ENCODE measurements around the gene PLXNA4.

Gene PLXNA4

DNA sequence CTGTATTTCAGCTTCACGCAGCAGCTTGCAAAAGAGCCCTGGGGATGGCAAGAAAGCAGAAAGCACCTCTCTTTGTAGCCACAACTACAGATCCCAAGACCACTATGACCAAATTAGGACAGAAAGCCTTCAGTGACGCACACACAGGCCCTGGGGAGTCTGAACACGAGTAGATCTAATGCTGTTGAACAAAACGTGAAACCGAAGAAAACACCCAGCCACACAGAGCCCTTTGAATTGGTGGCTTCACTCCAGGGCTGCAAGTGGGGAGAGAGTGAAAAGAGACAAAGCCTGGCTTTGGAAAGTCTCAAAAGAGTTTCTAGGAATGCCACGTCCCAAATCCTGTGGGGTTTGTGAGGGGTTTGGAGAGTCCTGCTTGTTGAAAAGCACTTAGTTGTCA, 28.4 kb downstream of the PLXNA4 start:
- in situ Hi-C loops (cut with MboI; ENCODE audit: low sequenced_read_pairs) = no loop called here

DNA sequence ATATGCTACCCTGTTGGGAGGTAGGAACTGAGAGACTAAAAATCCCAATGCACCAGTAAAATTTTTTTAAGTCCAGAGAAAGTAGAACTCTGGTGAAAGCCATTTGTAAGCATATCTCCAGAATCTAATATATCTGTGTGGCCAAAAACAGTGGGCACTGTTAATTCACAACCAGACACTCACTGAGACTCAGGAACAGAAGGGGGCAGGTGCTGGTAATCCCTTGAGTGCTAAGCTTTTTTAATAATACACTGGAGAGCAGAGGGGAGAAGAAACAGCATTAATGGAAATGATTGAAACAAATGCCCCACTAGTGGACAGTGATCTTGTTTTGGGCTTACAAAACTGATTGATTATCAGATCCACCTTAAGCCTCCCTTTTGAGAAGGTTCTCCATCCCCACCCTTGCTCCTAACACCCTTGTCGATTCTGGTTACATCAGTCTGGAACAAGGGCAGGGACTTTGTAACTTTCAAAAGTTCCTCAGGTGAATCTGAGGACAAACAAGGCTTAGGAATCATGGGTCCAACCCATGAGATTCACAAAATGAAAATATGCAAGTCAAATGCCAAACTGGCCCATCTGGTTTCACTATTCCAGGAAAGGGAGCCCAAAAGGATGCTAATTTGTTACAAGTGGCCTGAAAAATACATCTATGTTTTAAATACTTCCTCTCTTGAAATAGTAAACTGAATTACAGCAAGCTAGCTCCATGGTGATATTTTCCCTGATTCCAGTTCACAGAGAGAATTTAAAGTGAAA, 29.7 kb downstream of the PLXNA4 start:
- Histone ChIP-seq H3K27me3 (ENCODE audit: low read depth) (no peaks in the 10 kb centered on the region), H3K4me3 (no peak overlapping the region), H3K4me1 (no peaks in the 10 kb centered on the region), H3K36me3 (replicated peaks) (no peaks in the 10 kb centered on the region), H3K9me3 (no peaks in the 10 kb centered on the region)
- DNase-seq (ENCODE audit: low spot score in 2 of 2) = no peak
- in situ Hi-C loops (cut with MboI; ENCODE audit: low sequenced_read_pairs) = no loop called here

More for the DNA sequence above, 28.4 kb downstream of the PLXNA4 start:
- Histone ChIP-seq H3K36me3 (replicated peaks) (no peaks in the 10 kb centered on the region), H3K9me3 (no peaks in the 10 kb centered on the region), H3K4me3 (no peak overlapping the region), H3K27me3 (ENCODE audit: low read depth) (no peaks in the 10 kb centered on the region), H3K4me1 (no peaks in the 10 kb centered on the region)
- no peak for DNase-seq (ENCODE audit: low spot score in 2 of 2)

- in situ Hi-C loops (cut with MboI; ENCODE audit: low sequenced_read_pairs) = no loop called here
- DNase-seq (ENCODE audit: low spot score in 2 of 2) = no peak
Observed at GRCh38 chr7:132545756-132546155, 30.5 kb downstream of the PLXNA4 start.

GRCh38 chr7:132544999-132545398, 31.3 kb downstream of the PLXNA4 start:
- Histone ChIP-seq H3K4me3 (no peak overlapping the region), H3K36me3 (replicated peaks) (no peaks in the 10 kb centered on the region), H3K4me1 (no peaks in the 10 kb centered on the region), H3K27me3 (ENCODE audit: low read depth) (no peaks in the 10 kb centered on the region), H3K9me3 (no peaks in the 10 kb centered on the region)
- in situ Hi-C loops (cut with MboI; ENCODE audit: low sequenced_read_pairs) = no loop called here
- DNase-seq (ENCODE audit: low spot score in 2 of 2) = no peak

More at GRCh38 chr7:132545756-132546155, 30.5 kb downstream of the PLXNA4 start:
- no peaks in the 10 kb centered on the region for H3K36me3 ChIP-seq (replicated peaks)
- H3K9me3 ChIP-seq = no peaks in the 10 kb centered on the region
- no peaks in the 10 kb centered on the region for H3K27me3 ChIP-seq (ENCODE audit: low read depth)
- H3K4me3 ChIP-seq = no peak overlapping the region
- no peaks in the 10 kb centered on the region for H3K4me1 ChIP-seq

GRCh38 chr7:132544025-132544424, 32.2 kb downstream of the PLXNA4 start:
- H3K4me1 ChIP-seq = no peaks in the 10 kb centered on the region
- H3K36me3 ChIP-seq (replicated peaks) = no peaks in the 10 kb centered on the region
- no peak overlapping the region for H3K4me3 ChIP-seq
- in situ Hi-C loops (cut with MboI; ENCODE audit: low sequenced_read_pairs) = no loop called here
- no peaks in the 10 kb centered on the region for H3K9me3 ChIP-seq
- no peak for DNase-seq (ENCODE audit: low spot score in 2 of 2)
- H3K27me3 ChIP-seq (ENCODE audit: low read depth) = no peaks in the 10 kb centered on the region

DNA sequence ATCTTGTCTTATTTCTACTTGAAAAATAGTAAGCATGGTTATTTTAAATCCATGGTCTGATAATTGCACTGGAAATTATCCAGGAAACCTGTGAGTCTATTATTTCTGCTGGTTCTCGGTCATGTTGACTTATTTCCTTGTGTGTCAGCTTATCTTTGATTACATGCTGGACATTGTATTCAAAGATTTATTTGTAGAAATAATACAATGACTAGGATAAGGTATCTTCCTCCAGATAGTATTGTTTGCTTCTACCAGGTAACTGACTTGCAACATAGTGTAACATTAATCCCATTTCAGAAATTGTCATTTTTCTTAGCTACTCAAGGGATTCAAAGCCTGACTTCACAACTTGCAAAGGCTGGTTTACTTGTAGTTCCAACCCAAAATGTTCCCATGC, 33.4 kb downstream of the PLXNA4 start:
- Histone ChIP-seq H3K9me3 (no peaks in the 10 kb centered on the region), H3K36me3 (replicated peaks) (no peaks in the 10 kb centered on the region), H3K4me3 (no peak overlapping the region), H3K4me1 (no peaks in the 10 kb centered on the region), H3K27me3 (ENCODE audit: low read depth) (no peaks in the 10 kb centered on the region)
- no peak for DNase-seq (ENCODE audit: low spot score in 2 of 2)
- in situ Hi-C loops (cut with MboI; ENCODE audit: low sequenced_read_pairs) = no loop called here

DNA sequence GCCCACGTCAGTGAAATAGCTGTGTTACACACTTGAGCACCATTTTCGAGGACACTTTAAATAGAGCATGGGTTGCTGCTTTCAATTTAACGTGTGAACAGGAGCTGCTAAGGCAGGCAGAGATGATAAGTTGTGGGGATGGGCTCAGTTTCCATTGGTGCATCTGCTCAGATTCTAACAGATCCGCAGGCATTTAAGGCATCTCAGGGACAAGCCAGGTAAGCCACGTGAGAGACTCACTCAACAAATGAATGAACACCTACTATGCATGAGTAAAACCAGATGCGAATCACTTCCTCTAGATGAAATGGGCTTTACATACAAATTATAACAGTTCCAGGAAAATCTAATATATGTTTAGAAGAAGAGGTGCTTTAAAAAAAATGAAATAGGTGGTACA, 34.6 kb downstream of the PLXNA4 start:
- Histone ChIP-seq H3K27me3 (ENCODE audit: low read depth) (no peaks in the 10 kb centered on the region), H3K9me3 (no peaks in the 10 kb centered on the region), H3K36me3 (replicated peaks) (no peaks in the 10 kb centered on the region), H3K4me1 (no peaks in the 10 kb centered on the region), H3K4me3 (no peak overlapping the region)
- in situ Hi-C loops (cut with MboI; ENCODE audit: low sequenced_read_pairs) = no loop called here
- no peak for DNase-seq (ENCODE audit: low spot score in 2 of 2)

DNA sequence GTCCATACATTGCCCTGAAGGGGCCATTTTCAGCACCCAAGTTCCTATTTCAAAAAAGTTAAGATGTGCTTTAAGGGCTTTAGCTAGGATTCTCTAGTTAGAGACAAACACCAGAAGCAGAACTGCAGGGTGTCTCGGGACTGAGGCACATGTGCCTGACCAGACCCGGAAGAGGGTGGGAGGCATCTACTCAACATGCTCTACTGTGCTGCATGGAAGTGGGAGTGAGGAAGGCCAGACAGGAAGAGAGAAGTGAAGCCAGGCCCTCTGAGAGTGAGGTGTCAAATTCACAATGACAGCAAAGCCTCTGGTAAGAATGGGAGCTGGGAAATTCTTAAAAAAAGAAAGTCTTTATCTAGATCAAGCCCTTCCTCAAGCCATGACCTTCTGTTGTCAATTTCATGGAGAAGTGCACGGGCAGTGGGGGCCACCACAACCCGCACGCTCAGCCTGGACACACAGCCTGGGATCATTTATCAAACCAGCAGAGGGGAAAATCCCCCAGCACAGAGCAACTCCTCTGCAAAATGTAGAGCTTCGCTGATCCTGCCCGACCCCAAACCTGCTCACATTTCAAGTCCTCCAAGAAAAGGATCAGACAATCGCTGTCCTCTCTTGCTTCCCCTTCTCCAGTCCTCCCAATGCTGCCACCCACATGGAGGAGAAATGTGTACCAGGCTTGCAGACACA, 38.7 kb downstream of the PLXNA4 start:
- no peaks in the 10 kb centered on the region for H3K27me3 ChIP-seq (ENCODE audit: low read depth)
- H3K36me3 ChIP-seq (replicated peaks) = no peaks in the 10 kb centered on the region
- H3K4me3 ChIP-seq = no peak overlapping the region
- no peak for DNase-seq (ENCODE audit: low spot score in 2 of 2)
- no peaks in the 10 kb centered on the region for H3K9me3 ChIP-seq
- no peaks in the 10 kb centered on the region for H3K4me1 ChIP-seq
- in situ Hi-C loops (cut with MboI; ENCODE audit: low sequenced_read_pairs) = no loop called here

DNA sequence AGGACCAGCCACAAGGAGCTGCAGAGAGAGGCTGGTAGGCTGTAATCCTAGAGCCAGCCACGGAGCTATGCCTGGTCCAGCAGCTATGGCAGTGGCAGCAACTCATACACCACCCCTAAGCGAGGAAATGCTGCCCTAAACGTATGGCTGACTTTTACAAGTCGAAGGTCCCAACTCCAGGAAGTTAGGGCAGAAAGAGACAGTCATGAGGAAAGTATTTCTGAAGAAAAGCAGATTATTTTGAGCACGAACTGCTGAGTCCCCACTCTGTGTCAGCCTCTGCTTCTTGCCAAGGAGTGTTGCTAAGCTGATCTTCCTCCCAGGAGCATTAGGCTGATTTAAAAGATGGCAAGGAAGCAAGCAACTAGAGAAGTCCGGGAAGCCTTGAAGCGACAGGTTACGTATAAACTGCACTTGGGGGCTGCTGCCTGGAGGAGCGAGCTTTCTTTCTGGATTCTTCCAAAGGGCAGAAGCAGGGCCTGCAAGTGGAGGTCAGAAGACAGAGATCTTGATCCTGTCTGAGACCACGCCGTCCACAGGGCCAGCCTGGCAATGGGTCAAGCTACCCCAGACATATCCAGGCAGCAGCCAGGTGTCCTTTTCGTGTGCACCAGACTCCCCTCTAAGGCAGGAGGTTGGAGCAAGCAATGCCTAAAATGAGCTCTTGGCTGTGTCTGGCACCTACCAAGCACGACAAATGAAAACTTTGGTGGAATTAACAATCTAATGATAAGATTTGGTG, 39.4 kb downstream of the PLXNA4 start:
- no peak for DNase-seq (ENCODE audit: low spot score in 2 of 2)
- H3K4me1 ChIP-seq = no peaks in the 10 kb centered on the region
- H3K27me3 ChIP-seq (ENCODE audit: low read depth) = 0 out of 2 replicates have a peak, but pooled peaks cover 2% of the 10 kb centered on the region
- no peak overlapping the region for H3K4me3 ChIP-seq
- H3K36me3 ChIP-seq (replicated peaks) = no peaks in the 10 kb centered on the region
- no peaks in the 10 kb centered on the region for H3K9me3 ChIP-seq
- in situ Hi-C loops (cut with MboI; ENCODE audit: low sequenced_read_pairs) = no loop called here

DNA sequence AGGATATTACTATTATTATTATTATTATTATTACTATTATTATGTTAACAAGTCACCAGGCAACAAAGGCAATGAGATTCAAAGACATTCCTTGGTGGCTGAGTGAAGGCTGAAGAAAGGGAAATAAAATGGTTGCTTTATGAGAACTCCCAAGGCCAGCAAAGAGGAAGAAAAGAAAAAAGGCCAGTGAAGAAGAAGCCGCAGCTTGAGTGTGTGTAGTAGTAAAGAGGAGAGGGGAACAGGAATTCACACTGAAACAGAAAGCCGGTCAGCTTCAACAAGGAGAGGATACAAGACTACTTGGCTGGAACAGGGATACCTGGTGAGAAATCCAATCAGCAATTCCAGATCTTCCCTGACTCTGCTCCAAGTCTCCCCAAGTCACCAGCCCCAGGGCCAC, 42.4 kb downstream of the PLXNA4 start:
- H3K4me3 ChIP-seq = no peak overlapping the region
- H3K4me1 ChIP-seq = no peaks in the 10 kb centered on the region
- DNase-seq (ENCODE audit: low spot score in 2 of 2) = no peak
- H3K9me3 ChIP-seq = no peaks in the 10 kb centered on the region
- 0 out of 2 replicates have a peak, but pooled peaks cover 5% of the 10 kb centered on the region for H3K27me3 ChIP-seq (ENCODE audit: low read depth)
- no peaks in the 10 kb centered on the region for H3K36me3 ChIP-seq (replicated peaks)
- in situ Hi-C loops (cut with MboI; ENCODE audit: low sequenced_read_pairs) = no loop called here

- DNase-seq (ENCODE audit: low spot score in 2 of 2) = no peak
- no peaks in the 10 kb centered on the region for H3K9me3 ChIP-seq
- H3K27me3 ChIP-seq (ENCODE audit: low read depth) = 0 out of 2 replicates have a peak, but pooled peaks cover 5% of the 10 kb centered on the region
- H3K36me3 ChIP-seq (replicated peaks) = no peaks in the 10 kb centered on the region
- H3K4me3 ChIP-seq = no peak overlapping the region
- H3K4me1 ChIP-seq = no peaks in the 10 kb centered on the region
- in situ Hi-C loops (cut with MboI; ENCODE audit: low sequenced_read_pairs) = no loop called here
Observed at GRCh38 chr7:132532281-132532680, 44.0 kb downstream of the PLXNA4 start.

- 0 out of 2 replicates have a peak, but pooled peaks cover 5% of the 10 kb centered on the region for H3K27me3 ChIP-seq (ENCODE audit: low read depth)
- H3K9me3 ChIP-seq = no peaks in the 10 kb centered on the region
- H3K36me3 ChIP-seq (replicated peaks) = no peaks in the 10 kb centered on the region
- DNase-seq (ENCODE audit: low spot score in 2 of 2) = no peak
- no peaks in the 10 kb centered on the region for H3K4me1 ChIP-seq
- no peak overlapping the region for H3K4me3 ChIP-seq
- in situ Hi-C loops (cut with MboI; ENCODE audit: low sequenced_read_pairs) = no loop called here
Observed at GRCh38 chr7:132531562-132531961, 44.7 kb downstream of the PLXNA4 start.

DNA sequence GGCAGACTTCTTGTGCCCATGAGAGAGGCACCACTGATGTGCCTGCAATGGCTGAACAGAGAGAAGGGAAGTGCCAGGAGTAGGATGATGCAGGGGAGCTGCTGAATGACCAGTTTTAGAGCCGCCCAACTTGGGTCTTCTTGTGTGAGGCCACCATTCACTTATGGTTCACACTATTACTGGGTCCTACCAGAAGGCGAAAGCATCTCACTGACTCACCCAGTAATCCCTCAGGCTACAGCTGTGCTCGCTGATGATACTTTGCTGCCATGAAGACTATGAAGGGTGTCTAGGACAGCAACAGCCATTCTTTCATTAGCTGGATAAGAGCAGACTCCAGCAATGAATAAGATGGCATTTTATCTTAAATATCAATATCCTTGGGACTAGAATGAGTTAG, 47.6 kb downstream of the PLXNA4 start:
- in situ Hi-C loops (cut with MboI; ENCODE audit: low sequenced_read_pairs) = no loop called here
- H3K4me3 ChIP-seq = no peak overlapping the region
- H3K4me1 ChIP-seq = no peaks in the 10 kb centered on the region
- no peaks in the 10 kb centered on the region for H3K9me3 ChIP-seq
- 0 out of 2 replicates have a peak, but pooled peaks cover 5% of the 10 kb centered on the region for H3K27me3 ChIP-seq (ENCODE audit: low read depth)
- H3K36me3 ChIP-seq (replicated peaks) = no peaks in the 10 kb centered on the region
- no peak for DNase-seq (ENCODE audit: low spot score in 2 of 2)
